Testis (tissue), 3 donors: ENCODE measurements around the gene KATNAL2. TPM values are rescaled to one million over a fixed set of nuclear protein-coding genes. Genes with fewer than 3 reads are reported as not detected.

Experiments
- DNase-seq: peaks from one replicate; pipeline ENCODE4 v3.0.0-alpha.2; 2019
- H3K27ac ChIP-seq, 2 donors: fragments of 200-600 bp; sonication (generic); one replicate each; pipeline ENCODE4 v1.5.1; 2019
- H3K27me3 ChIP-seq: fragments of 200-600 bp; sonication (generic); one replicate; pipeline ENCODE4 v1.5.1; 2019
- H3K36me3 ChIP-seq: fragments of 200-600 bp; sonication (generic); one replicate; pipeline ENCODE4 v1.5.1; 2017; ENCODE audit warnings: low read depth; ENCODE audit errors: missing control alignments
- H3K4me1 ChIP-seq: fragments of 200-600 bp; sonication (generic); one replicate; pipeline ENCODE4 v1.5.1; 2019
- H3K4me3 ChIP-seq, 2 donors: fragments of 200-600 bp; sonication (generic); one replicate each; pipeline ENCODE4 v1.5.1; 2017 to 2019
- H3K9me3 ChIP-seq: fragments of 200-600 bp; sonication (generic); one replicate; pipeline ENCODE4 v1.5.1; 2017
- CTCF ChIP-seq, 3 experiments: fragments of 450-650 bp in 2 of 3; fragments of 200-600 bp in 1 of 3; sonication (generic) in 1 of 3; IDR thresholded peaks; one replicate each; pipeline ENCODE4 v1.5.1; 2016 to 2019; ENCODE audit warnings: antibody characterized with exemption in 3 of 3, mild to moderate bottlenecking in 2 of 3, moderate library complexity in 1 of 3
- POLR2A ChIP-seq: fragments of 450-650 bp; IDR thresholded peaks from one replicate; pipeline ENCODE4 v1.6.1; 2017; ENCODE audit warnings: antibody characterized with exemption, mild to moderate bottlenecking, moderate library complexity
- WGBS, 2 donors: methylation state at CpG; one replicate each; pipeline ENCODE4 v1.1.5; 2018; 5-methylcytosine and 5-hydroxymethylcytosine counted together
- intact Hi-C: fragments of 100-400 bp; cut with DNase I; formaldehyde crosslinking; loops from one replicate; pipeline ENCODE4 v1.15.1; 2023; ENCODE audit warnings: low total_unique reads
- polyA plus RNA-seq: library from polyadenylated mRNA; stranded (reverse); fragments of 350-450 nt; fragmentation: Illumina TruSeq; extraction: RNeasy Lipid Tissue Mini Kit (QIAGEN cat#74804); gene quantifications from one replicate; pipeline ENCODE4 v1.2.3, GENCODE V29; 2014; ENCODE audit warnings: low read depth, low replicate concordance; ENCODE audit not compliant: insufficient read depth
- total RNA-seq, 2 donors: library from RNA; depleted of rRNA; stranded (reverse); fragments of >200 nt; gene quantifications; one replicate each; pipeline ENCODE4 v1.2.3, GENCODE V29; 2016

Gene KATNAL2
- total and polyA plus RNA-seq, 3 donors from 2014 or later, result 17.5 to 36.8 (median 36.2) TPM

- no peaks in the 10 kb centered on the region for H3K36me3 ChIP-seq
- WGBS, 2 donors, result 94 to 96% methylated on average over 6 of the region's 6 CpGs
- TF ChIP-seq POLR2A, result no peak
- no peak for TF ChIP-seq CTCF (IDR thresholded peaks at IDR 0.05)
- H3K4me1 ChIP-seq, result no peaks in the 10 kb centered on the region
- no peak overlapping the region for H3K27ac ChIP-seq
- intact Hi-C loops, result no loop called here
- H3K27me3 ChIP-seq, result no peaks in the 10 kb centered on the region
- no peaks in the 10 kb centered on the region for H3K9me3 ChIP-seq
- no peak for DNase-seq
- no peak overlapping the region for H3K4me3 ChIP-seq
Observed at GRCh38 chr18:47040982-47041381, 123.6 kb downstream of the KATNAL2 start.

GRCh38 chr18:47050468-47050867 lies 133.1 kb downstream of the KATNAL2 start:
- Histone ChIP-seq H3K9me3 (no peaks in the 10 kb centered on the region), H3K4me1 (no peaks in the 10 kb centered on the region), H3K36me3 (no peaks in the 10 kb centered on the region), H3K4me3 (no peak overlapping the region), H3K27me3 (no peaks in the 10 kb centered on the region), H3K27ac (no peak overlapping the region)
- WGBS, 2 donors, result 38 to 49% methylated on average over 7 of the region's 7 CpGs
- DNase-seq, result peak; percentile 25
- TF ChIP-seq POLR2A, result no peak
- TF ChIP-seq CTCF (IDR thresholded peaks at IDR 0.05), result peak; percentile 21 to 62 (median 57)
- intact Hi-C loops, result no loop called here

- intact Hi-C loops, result no loop called here
- Histone ChIP-seq H3K27me3 (no peaks in the 10 kb centered on the region), H3K4me1 (no peaks in the 10 kb centered on the region), H3K4me3 (no peak overlapping the region), H3K36me3 (no peaks in the 10 kb centered on the region), H3K27ac (no peak overlapping the region), H3K9me3 (no peaks in the 10 kb centered on the region)
- DNase-seq, result no peak
- no peak for TF ChIP-seq POLR2A
- TF ChIP-seq CTCF (IDR thresholded peaks at IDR 0.05), result no peak
- WGBS, 2 donors, result 84 to 88% methylated on average over 5 of the region's 5 CpGs
Observed at GRCh38 chr18:47054369-47054768, 137.0 kb downstream of the KATNAL2 start.

GRCh38 chr18:47062471-47062870 lies 145.1 kb downstream of the KATNAL2 start:
- intact Hi-C loops, result no loop called here
- no peaks in the 10 kb centered on the region for H3K36me3 ChIP-seq
- H3K4me3 ChIP-seq, result no peak overlapping the region
- TF ChIP-seq CTCF (IDR thresholded peaks at IDR 0.05), result no peak
- TF ChIP-seq POLR2A, result no peak
- DNase-seq, result no peak
- 72 to 77% methylated on average over 2 of the region's 2 CpGs for WGBS, 2 donors
- no peaks in the 10 kb centered on the region for H3K4me1 ChIP-seq
- H3K27ac ChIP-seq, result no peak overlapping the region
- H3K27me3 ChIP-seq, result no peaks in the 10 kb centered on the region
- no peaks in the 10 kb centered on the region for H3K9me3 ChIP-seq

GRCh38 chr18:47063096-47063495 lies 145.7 kb downstream of the KATNAL2 start:
- intact Hi-C loops, result no loop called here
- no peak overlapping the region for H3K27ac ChIP-seq

More at GRCh38 chr18:47063096-47063495, 145.7 kb downstream of the KATNAL2 start:
- WGBS, 2 donors, result 92 to 97% methylated on average over 8 of the region's 8 CpGs
- no peaks in the 10 kb centered on the region for H3K27me3 ChIP-seq
- H3K4me3 ChIP-seq, result no peak overlapping the region
- no peaks in the 10 kb centered on the region for H3K4me1 ChIP-seq
- TF ChIP-seq CTCF (IDR thresholded peaks at IDR 0.05), result no peak
- TF ChIP-seq POLR2A, result no peak
- no peaks in the 10 kb centered on the region for H3K36me3 ChIP-seq
- H3K9me3 ChIP-seq, result no peaks in the 10 kb centered on the region
- no peak for DNase-seq
